HS-27A (cell line): ENCODE data around the gene SERINC1.

Source experiments
- DNase-seq: peaks from one replicate; pipeline ENCODE4 v3.0.0-alpha.2; 2012; ENCODE audit warnings: low read depth, missing footprints

Gene SERINC1

GRCh38 chr6:122432816-122433215 is 38.8 kb downstream of the SERINC1 start:
- no peak for DNase-seq

DNA sequence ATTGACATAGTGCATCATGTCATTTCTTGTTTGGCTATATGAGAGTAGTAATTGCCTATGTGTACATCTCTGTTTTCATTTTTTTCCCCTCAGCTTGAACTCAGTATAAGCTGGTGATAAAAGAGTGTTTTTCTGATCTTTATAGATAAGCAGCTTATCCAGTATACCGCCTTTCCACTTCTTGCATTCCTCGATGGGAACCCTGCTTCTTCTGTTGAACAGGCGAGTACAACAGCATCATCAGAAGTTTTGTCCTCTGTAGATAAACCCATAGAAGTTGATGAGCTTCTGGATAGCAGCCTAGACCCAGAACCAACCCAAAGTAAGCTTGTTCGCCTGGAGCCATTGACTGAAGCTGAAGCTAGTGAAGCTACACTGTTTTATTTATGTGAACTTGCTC is 39.8 kb downstream of the SERINC1 start:
- DNase-seq, result no peak

- no peak for DNase-seq
Measured at GRCh38 chr6:122429323-122429722, 42.3 kb downstream of the SERINC1 start.

DNA sequence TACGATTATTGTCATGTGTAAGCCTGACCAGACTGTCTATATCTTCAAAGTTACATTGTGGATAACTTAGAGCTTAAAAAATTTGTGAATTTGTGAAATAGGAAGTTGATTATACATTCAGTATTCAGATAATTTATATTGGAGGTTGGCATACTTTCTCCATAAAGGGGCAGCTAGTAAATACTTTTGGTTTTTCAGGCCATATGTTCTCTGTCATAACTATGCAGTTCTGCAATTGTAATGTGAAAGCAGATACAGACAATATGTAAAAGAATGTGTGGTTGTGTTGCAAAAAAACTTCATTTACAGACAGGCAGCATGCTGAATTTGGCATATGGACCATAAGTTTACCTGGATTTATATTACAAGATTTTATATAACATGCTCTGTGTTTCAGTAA is 42.8 kb downstream of the SERINC1 start:
- DNase-seq, result no peak

DNA sequence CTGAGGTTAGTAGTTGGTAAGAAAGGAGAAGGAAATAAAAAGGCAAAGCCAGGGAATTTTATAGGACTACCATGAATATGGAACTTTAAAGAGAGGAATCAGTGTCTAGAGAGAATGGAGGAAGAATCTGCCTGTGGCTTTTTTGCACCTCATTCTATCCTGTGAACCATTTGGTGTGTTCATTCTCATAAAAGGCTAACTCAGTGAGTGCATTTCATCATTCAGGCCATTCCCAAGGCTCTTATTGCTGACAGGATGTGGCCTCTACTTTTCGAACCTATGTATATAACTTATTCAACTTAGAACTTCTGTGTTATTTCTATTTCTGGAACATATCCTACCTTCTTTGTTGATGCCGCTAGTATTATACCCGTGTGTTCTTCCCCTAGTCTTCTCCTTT is 45.0 kb downstream of the SERINC1 start:
- no peak for DNase-seq

DNA sequence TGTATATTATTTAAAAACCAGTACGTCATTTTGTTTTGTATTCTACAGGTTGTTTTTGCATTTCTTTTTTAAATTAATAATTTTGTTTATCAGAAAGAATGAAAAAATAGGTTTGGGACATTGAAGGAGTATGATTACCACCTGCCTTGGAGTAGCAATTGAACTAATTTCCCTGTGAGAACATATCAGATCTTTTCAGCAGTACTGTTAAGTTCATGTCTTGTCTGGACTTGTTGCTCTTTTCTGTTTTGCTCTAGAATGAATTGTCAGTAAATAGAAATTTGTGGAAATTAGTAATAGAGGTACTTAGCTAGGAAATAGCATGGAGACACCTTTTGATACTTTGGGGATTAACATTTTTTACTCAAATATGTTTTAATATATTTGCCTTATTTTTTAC is 47.9 kb downstream of the SERINC1 start:
- DNase-seq, result no peak

GRCh38 chr6:122422614-122423267 is 48.9 kb downstream of the SERINC1 start:
- DNase-seq, result no peak

- DNase-seq, result no peak
Measured at GRCh38 chr6:122422003-122422402, 49.6 kb downstream of the SERINC1 start.

DNA sequence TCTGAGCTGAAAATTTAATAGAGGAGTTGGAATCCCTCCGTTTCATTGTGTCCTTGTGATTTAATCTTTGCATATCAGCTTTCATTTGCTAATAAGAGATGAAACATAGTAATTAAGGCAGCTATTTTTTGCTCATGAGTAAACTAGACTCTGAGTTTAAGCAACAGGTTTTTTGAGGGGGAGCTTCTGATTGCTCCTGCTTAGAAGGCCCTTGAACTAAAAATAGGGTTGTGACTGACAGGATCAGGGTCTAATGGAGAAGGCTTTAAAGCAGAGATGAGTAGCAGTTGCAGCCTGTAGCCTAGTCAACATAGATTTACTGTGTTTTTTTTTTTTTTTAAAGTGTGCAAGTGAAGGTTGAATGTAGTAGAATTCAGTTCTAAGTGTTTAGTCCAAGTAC is 54.8 kb downstream of the SERINC1 start:
- DNase-seq, result no peak

DNA sequence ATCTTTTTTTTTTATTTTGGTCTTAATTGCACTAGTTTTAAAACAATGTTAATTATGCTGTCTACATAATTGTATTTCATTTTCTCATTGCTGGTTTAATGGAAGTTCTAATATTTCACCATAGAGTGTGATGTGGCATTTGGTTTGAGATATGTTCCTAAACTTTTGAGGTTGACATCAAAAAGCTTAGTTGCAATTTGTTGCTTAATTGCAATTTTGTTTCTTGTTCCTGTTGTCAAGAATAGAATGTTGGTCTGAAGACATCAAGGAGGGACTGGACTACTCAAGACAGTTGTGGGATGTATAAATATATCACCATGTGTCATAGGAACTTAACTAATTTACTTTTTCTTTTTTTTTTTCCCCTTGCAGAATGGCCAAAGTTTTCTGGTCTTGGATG is 59.6 kb downstream of the SERINC1 start:
- no peak for DNase-seq

GRCh38 chr6:122408702-122409458 is 62.7 kb downstream of the SERINC1 start:
- DNase-seq, result no peak

DNA sequence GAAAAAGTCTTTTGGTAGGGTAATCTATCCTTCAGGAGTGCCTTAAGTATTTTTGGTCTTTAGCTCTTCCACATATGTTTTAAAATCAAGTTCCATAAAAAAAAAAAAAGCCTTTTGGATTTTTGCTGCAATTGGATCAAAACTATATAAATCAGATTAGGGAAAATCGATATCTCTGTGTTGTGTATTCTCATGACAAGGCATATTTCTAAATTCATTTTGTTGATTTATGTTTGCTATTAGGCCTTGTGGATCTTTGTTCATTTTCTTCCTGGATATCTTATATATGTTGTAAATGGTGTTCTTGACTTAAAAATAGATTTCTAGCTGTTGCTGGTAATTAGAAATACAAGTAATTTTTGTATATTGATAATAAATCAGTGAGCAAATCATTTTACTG is 63.4 kb downstream of the SERINC1 start:
- DNase-seq, result no peak

DNA sequence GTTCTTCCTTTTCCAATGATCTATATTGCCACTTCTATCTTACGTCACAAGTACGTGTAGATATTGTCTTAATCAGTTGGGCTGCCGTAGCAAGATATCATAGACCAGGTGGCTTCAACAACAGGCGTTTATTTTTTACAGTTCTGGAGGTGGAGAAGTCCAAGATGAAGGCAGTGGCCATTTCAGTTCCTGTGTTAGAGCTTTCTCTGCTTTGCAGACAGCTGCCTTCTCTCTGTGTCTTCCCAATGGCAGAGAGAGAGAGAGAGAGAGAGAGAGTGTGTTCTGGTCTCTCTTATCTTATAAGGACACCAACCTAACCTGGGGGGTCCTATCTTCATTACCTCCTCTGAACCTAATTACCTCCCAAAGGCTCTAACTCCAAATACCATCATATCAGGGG is 63.9 kb downstream of the SERINC1 start:
- no peak for DNase-seq

DNA sequence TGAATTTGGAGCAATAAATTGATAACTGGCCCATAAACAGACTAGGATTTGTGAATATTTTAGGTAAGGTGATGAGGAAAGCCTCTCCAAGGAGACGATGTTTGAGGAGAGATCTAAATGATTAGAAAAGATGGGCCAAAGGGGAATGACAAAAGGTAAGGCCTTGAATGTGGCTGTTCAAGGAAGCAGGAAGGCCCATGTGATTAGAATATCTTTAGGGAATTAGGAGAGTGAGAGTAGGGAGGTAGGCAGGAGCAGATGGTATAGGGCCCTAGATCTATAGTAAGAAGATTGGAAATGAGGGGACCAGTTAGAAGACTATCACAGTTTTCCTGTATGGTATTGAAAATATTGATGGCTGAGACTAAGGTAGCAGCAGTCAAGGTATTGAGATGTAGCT is 65.4 kb downstream of the SERINC1 start:
- DNase-seq, result no peak

- no peak for DNase-seq
Measured at GRCh38 chr6:122405417-122405816, 66.2 kb downstream of the SERINC1 start.

- DNase-seq, result no peak
Measured at GRCh38 chr6:122404444-122404843, 67.2 kb downstream of the SERINC1 start.

DNA sequence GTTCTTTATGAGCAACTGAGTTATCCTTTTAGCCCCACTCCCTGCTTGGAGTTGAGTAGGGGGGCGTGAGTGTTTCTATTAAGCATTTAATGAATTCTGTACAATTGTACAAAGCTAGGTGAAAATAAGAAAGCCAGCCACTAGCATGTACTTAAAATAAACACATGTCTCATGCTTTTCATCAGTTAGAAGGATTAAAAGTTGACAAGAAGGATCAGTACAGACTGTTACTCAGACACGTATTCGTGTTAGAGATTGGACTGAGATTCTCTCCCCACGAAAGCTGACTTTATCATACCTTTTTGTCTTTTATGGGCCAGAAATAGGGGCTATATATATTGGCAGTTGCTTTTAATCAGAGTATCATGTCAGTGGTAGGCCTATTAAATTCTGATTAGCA is 70.5 kb downstream of the SERINC1 start:
- no peak for DNase-seq

DNA sequence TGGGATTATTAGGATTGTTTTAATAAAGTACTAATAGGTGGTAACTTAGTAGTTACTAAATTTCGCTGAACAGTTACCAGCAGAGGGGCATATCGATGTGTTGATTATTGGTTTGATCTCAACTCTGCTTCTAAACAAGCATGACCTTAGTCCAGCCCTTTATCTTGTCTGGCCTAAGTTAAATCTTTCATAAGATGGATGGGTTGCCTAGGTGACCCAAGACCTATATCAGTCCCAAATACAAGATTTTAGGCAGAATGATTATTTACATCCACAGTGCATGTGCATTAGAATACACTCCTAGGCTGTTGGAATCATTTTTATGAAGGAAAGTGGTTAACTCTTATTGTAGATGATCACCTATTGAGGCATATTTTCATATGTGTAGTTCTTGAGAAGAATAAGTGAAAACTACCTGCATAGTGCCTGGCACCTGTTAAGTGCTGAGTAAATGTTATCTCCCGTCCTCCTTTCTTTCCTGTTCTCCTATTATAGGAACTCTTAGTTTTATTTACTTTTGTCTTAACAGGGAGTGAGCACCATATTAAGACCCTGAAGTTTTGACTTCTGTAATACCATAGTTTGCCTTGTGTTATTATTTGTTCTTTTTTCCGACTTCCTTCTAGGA is 71.0 kb downstream of the SERINC1 start:
- DNase-seq, result no peak

- DNase-seq, result peak; percentile 20
Measured at GRCh38 chr6:122400121-122400450, 71.5 kb downstream of the SERINC1 start.

- peak; percentile 97 for DNase-seq
Measured at GRCh38 chr6:122399348-122400120, 72.1 kb downstream of the SERINC1 start, which contains the start of gene HSF2. TSS of gene HSF2 (plus strand) at chr6:122399652. CDS start at chr6:122399738, 86 bp downstream.

GRCh38 chr6:122399055-122399347 is 72.6 kb downstream of the SERINC1 start:
- no peak for DNase-seq

GRCh38 chr6:122394016-122394415 is 77.6 kb downstream of the SERINC1 start:
- DNase-seq, result no peak

GRCh38 chr6:122393351-122393896 is 78.2 kb downstream of the SERINC1 start:
- DNase-seq, result no peak
